Measurements from ENCODE around the gene TDG.

GRCh38 chr12:104000807-104001434 lies 35.2 kb downstream of the TDG start:
- no peak for TF ChIP-seq CTCF (conservative IDR thresholded peaks at IDR 0.05; ENCODE audit: low read length)
- TF ChIP-seq EZH2phosphoT487 (IDR thresholded peaks at IDR 0.05; ENCODE audit: borderline replicate concordance, low read depth, low read length): no peak

Measured in OCI-LY7 (cell line).